Measurements from ENCODE around the gene CD40LG. TPM values are rescaled to one million over a fixed set of nuclear protein-coding genes. Genes with fewer than 3 reads are reported as not detected.
A peak's percentile ranks its signal among the peaks of the same experiment; 100 is the strongest.

The CD40LG gene
- total RNA-seq, 1 experiment from 2014 or later: not detected

DNA sequence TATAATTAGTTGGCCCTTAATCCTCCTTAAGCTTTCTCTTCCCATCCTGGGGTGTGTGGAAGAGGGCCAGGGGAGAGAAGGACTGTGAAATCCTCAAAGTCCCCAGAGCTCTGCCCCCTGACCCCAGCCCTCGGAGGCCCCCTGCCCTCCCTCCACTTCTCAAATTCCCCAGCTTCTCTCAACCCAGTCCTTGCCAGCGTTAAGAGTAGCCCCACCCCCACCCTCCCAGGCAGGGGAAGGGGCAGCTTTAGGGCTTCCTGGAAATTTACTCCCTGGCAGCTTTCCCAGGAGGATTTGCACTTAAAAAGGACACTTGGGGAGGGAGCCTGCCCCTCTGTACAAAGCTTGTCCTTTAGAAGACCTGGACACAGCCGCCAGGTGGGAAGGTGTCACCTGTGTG, 11.8 kb upstream of the CD40LG start:
- H3K4me2 ChIP-seq (ENCODE audit: insufficient read depth, insufficient read length, low read length): peak overlapping the region; percentile 8
- TF ChIP-seq, protein P1, sequence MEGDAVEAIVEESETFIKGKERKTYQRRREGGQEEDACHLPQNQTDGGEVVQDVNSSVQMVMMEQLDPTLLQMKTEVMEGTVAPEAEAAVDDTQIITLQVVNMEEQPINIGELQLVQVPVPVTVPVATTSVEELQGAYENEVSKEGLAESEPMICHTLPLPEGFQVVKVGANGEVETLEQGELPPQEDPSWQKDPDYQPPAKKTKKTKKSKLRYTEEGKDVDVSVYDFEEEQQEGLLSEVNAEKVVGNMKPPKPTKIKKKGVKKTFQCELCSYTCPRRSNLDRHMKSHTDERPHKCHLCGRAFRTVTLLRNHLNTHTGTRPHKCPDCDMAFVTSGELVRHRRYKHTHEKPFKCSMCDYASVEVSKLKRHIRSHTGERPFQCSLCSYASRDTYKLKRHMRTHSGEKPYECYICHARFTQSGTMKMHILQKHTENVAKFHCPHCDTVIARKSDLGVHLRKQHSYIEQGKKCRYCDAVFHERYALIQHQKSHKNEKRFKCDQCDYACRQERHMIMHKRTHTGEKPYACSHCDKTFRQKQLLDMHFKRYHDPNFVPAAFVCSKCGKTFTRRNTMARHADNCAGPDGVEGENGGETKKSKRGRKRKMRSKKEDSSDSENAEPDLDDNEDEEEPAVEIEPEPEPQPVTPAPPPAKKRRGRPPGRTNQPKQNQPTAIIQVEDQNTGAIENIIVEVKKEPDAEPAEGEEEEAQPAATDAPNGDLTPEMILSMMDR (conservative IDR thresholded peaks at IDR 0.05): no peak

More for the DNA sequence above, 11.8 kb upstream of the CD40LG start:
- H2BK20ac ChIP-seq (ENCODE audit: low read depth, low read length, poor library complexity, severe bottlenecking): no peak overlapping the region
- no peak overlapping the region for H4K5ac ChIP-seq (ENCODE audit: insufficient read length, low read depth, low read length)
- H3K14ac ChIP-seq (ENCODE audit: insufficient read depth, low read length): no peak overlapping the region
- H2AFZ ChIP-seq (ENCODE audit: low read length): no peak overlapping the region
- no peak overlapping the region for H3K23ac ChIP-seq (ENCODE audit: insufficient read length, low read depth, low read length)
- no peak overlapping the region for H2BK15ac ChIP-seq (ENCODE audit: low read depth, low read length)
- H3K27ac Mint-ChIP-seq: peak overlapping the region in 2 of 3 experiments; percentile 28 to 81; a peak in 1 of 7 replicates
- no peaks in the 10 kb centered on the region for H3K79me1 ChIP-seq (ENCODE audit: insufficient read depth, low read depth, low read length, poor library complexity, severe bottlenecking)
- H3K4ac ChIP-seq (ENCODE audit: low read depth, low read length): no peak overlapping the region
- no peaks in the 10 kb centered on the region for H3K27me3 ChIP-seq (ENCODE audit: insufficient read depth, low read length)
- no peak overlapping the region for H2AK5ac ChIP-seq (ENCODE audit: insufficient read length, low read length)
- 0 out of 2 replicates have a peak, but pooled peaks cover 1% of the 10 kb centered on the region for H3K4me1 ChIP-seq (ENCODE audit: insufficient read depth, low read length)
- H3K56ac ChIP-seq (ENCODE audit: insufficient read length, low read depth, low read length): no peak overlapping the region
- H3K27me3 Mint-ChIP-seq (ENCODE audit: low read depth): no peaks in the 10 kb centered on the region; the same call in 1 of the 2 replicates
- H3K27ac ChIP-seq (ENCODE audit: insufficient read length, low read depth, low read length): no peak overlapping the region
- H3K36me3 Mint-ChIP-seq (ENCODE audit: insufficient read depth in 1 of 3, low read depth in 3 of 3): peaks cover 0 to 4% (median 0%) of the 10 kb centered on the region in 3 experiments; a peak in 2 of 7 replicates
- H3K9me3 Mint-ChIP-seq: peaks cover 62 to 73% of the 10 kb centered on the region in 2 experiments
- no peak overlapping the region for H2BK5ac ChIP-seq (ENCODE audit: insufficient read length, low read length)
- peaks cover 28% of the 10 kb centered on the region for H3K9me3 ChIP-seq (ENCODE audit: control insufficient read depth, low read depth, low read length)
- no peak overlapping the region for H4K8ac ChIP-seq (replicated peaks; ENCODE audit: insufficient read length, low read depth, low read length)
- no peak overlapping the region for H4K91ac ChIP-seq (ENCODE audit: insufficient read length, low read depth, low read length)
- H3K4me3 Mint-ChIP-seq: peak overlapping the region; percentile 26 to 41; a peak in 3 of 5 replicates
- H3K23me2 ChIP-seq (ENCODE audit: insufficient read length, low read depth, low read length, poor library complexity, severe bottlenecking): no peaks in the 10 kb centered on the region
- no peaks in the 10 kb centered on the region for H4K20me1 ChIP-seq (ENCODE audit: control insufficient read depth, insufficient read depth, insufficient read length)
- H3K18ac ChIP-seq (ENCODE audit: insufficient read length, low read depth, low read length): no peak overlapping the region
- no peak overlapping the region for H3T11ph ChIP-seq (ENCODE audit: low read length)
- peaks cover 20 to 21% of the 10 kb centered on the region in 2 experiments for H3K4me1 Mint-ChIP-seq
- H2BK120ac ChIP-seq (ENCODE audit: low read depth, low read length, poor library complexity, severe bottlenecking): no peak overlapping the region
- no peak overlapping the region for H2BK12ac ChIP-seq (ENCODE audit: insufficient read length, low read depth, low read length)
- no peaks in the 10 kb centered on the region for H3K79me2 ChIP-seq (ENCODE audit: insufficient read depth, low read length)
- H3K9ac ChIP-seq (ENCODE audit: extremely low read depth, insufficient read length, low read length): no peak overlapping the region
- DNase-seq: peak; percentile 68
- no CpG with 5 or more reads among the region's 3 CpGs for WGBS (ENCODE audit: extremely low coverage, insufficient read length, low lambda C conversion rate)

All from H9 (cell line).